K562 (cell line): ENCODE results near the gene ACSF2. TPM values are rescaled to one million over a fixed set of nuclear protein-coding genes. Genes with fewer than 3 reads are reported as not detected.

Experiments used
- CCNT2 ChIP-seq: IDR thresholded peaks from 2 replicates; pipeline ENCODE4 v1.6.1; 2011; ENCODE audit warnings: borderline replicate concordance, low read depth, mild to moderate bottlenecking, moderate library complexity, mixed read lengths, low read length; ENCODE audit not compliant: insufficient read length; ENCODE audit errors: extremely low read depth
- GABPB2 ChIP-seq: fragments of 250-450 bp; sonication (Bioruptor Pico); conservative IDR thresholded peaks from 2 replicates; pipeline ENCODE4 v1.5.1; 2021; ENCODE audit warnings: mild to moderate bottlenecking
- HSF4 ChIP-seq: fragments of 250-450 bp; sonication (Bioruptor Pico); IDR thresholded peaks from 2 replicates; pipeline ENCODE4 v2.1.2; 2022; ENCODE audit warnings: mild to moderate bottlenecking, moderate library complexity, borderline replicate concordance
- JUNB ChIP-seq: fragments of 450-650 bp; formaldehyde crosslinking; conservative IDR thresholded peaks from 2 replicates; pipeline ENCODE4 v1.4.0; 2020; ENCODE audit warnings: mild to moderate bottlenecking
- KLF6 ChIP-seq: fragments of 250-450 bp; sonication (Bioruptor Pico); IDR thresholded peaks from 2 replicates; pipeline ENCODE4 v1.4.0; 2020; ENCODE audit warnings: mild to moderate bottlenecking, moderate library complexity, borderline replicate concordance
- LCOR ChIP-seq: sonication (generic); formaldehyde crosslinking; IDR thresholded peaks from 2 replicates; pipeline ENCODE4 v1.8.0; 2022; ENCODE audit warnings: mild to moderate bottlenecking, missing genetic modification reagents
- MAFF ChIP-seq: IDR thresholded peaks from 2 replicates; pipeline ENCODE4 v1.6.1; 2012; ENCODE audit warnings: low read length, improper control_type of control experiment
- MCM5 ChIP-seq: fragments of 450-650 bp; IDR thresholded peaks from 2 replicates; pipeline ENCODE4 v1.6.1; 2016; ENCODE audit warnings: low read depth
- SAFB ChIP-seq: fragments of 200-400 bp; formaldehyde crosslinking; IDR thresholded peaks from 2 replicates; pipeline ENCODE4 v1.6.1; 2017; ENCODE audit warnings: low read depth, low read length, borderline replicate concordance
- YY1 ChIP-seq, 3 experiments: IDR thresholded peaks; 2 replicates each; pipeline ENCODE4 v1.6.1; 2011; ENCODE audit warnings: low read length in 2 of 3, mild to moderate bottlenecking in 2 of 3, moderate library complexity in 2 of 3, borderline replicate concordance in 1 of 3, control low read depth in 1 of 3, low read depth in 1 of 3; ENCODE audit not compliant: insufficient read depth in 3 of 3, insufficient replicate concordance in 2 of 3, control insufficient read depth in 1 of 3, insufficient read length in 1 of 3; ENCODE audit errors: extremely low read depth in 1 of 3
- ZC3H8 ChIP-seq: fragments of 450-650 bp; IDR thresholded peaks from 2 replicates; pipeline ENCODE4 v1.6.1; 2017
- ZNF668 ChIP-seq: fragments of 250-450 bp; sonication (Bioruptor Pico); IDR thresholded peaks from 2 replicates; pipeline ENCODE4 v1.8.0; 2022; ENCODE audit warnings: mild to moderate bottlenecking, inconsistent platforms
- polyA plus RNA-seq, 8 experiments: library from polyadenylated mRNA; depleted of rRNA in 4 of 8; stranded (reverse) in 5 of 8; unstranded in 3 of 8; fragments of >200 nt; fragmentation: Nextera tagmentation in 2 of 8; fragmentation: Illumina TruSeq in 1 of 8; extraction: Ambion mirVana in 2 of 8; extraction: Trizol in 1 of 8; gene quantifications; 2 replicates each; pipeline versions ENCODE4 v1.2.1 to v1.2.3, GENCODE V29; 2011 to 2014; ENCODE audit warnings: inconsistent platforms in 1 of 8, missing spikeins in 1 of 8
- total RNA-seq, 7 experiments: library from RNA; depleted of rRNA in 6 of 7; stranded (reverse); fragments of >200 nt in 6 of 7; fragmentation: Illumina TruSeq in 2 of 7; extraction: Trizol in 2 of 7; gene quantifications; 2 replicates each; pipeline versions ENCODE4 v1.2.1 to v1.2.3, GENCODE V29; 2011 to 2021; ENCODE audit warnings: low replicate concordance in 1 of 7
- TF ChIP-seq, protein P1 (sequence below): fragments of 450-650 bp; formaldehyde crosslinking; IDR thresholded peaks from 2 replicates; pipeline ENCODE4 v1.4.0; 2022; ENCODE audit warnings: missing genetic modification characterization
- TF ChIP-seq, protein P2 (sequence below): fragments of 250-450 bp; sonication (Bioruptor Pico); IDR thresholded peaks from 2 replicates; pipeline ENCODE4 v1.4.0; 2020
- TF ChIP-seq, protein P3 (sequence below): fragments of 250-450 bp; sonication (Bioruptor Pico); IDR thresholded peaks from 2 replicates; pipeline ENCODE4 v1.4.0; 2020; ENCODE audit warnings: mild to moderate bottlenecking, moderate library complexity
- TF ChIP-seq, protein P4 (sequence below): IDR thresholded peaks from 2 replicates; pipeline ENCODE4 v1.6.1; 2016; ENCODE audit warnings: missing genetic modification characterization, missing compliant biosample characterization
- TF ChIP-seq, protein P5 (sequence below): fragments of 250-450 bp; sonication (Bioruptor Pico); IDR thresholded peaks from 2 replicates; pipeline ENCODE4 v1.6.1; 2021; ENCODE audit warnings: mild to moderate bottlenecking

The ACSF2 gene
- total and polyA plus RNA-seq, 9 of the 15 experiments (the other 6 are each of a cell fraction or from before 2014, with no cell fraction given), result 0.89 to 6.1 (median 3.5) TPM

DNA sequence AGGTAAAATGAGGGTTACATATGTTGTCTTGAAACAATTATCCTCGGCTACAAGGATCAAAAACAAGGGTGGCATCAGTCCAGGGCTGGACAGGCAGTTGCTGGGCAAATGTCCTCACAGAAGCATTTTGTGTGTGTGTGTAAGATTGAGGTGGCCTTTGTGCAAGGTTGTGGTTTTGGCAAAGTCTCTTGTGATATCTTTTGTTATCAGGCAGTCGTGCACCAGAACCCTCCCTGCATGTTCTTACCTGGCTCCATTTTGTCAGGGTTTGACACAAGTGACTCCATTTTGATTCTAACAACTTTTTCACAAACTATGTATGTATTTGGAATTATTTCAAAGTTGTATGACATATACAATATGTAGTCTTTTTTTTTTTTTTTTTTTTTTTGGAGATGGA lies 22.6 kb downstream of the ACSF2 start (continued):
- TF ChIP-seq YY1 (IDR thresholded peaks at IDR 0.05; ENCODE audit: borderline replicate concordance in 1 of 3, control insufficient read depth in 1 of 3, extremely low read depth in 1 of 3, insufficient read depth in 3 of 3, insufficient read length in 1 of 3, insufficient replicate concordance in 2 of 3, low read depth in 1 of 3, low read length in 2 of 3) (peak in 1 of 3 experiments; percentile 40), JUNB (CRISPR knock-in tag) (no peak), SAFB (no peak), GABPB2 (CRISPR knock-in tag) (no peak), MAFF (no peak), ZC3H8 (no peak), ZNF668 (CRISPR knock-in tag) (0 out of 2 replicates have a peak, but pooled peaks have one; percentile 29), LCOR (CRISPR knock-in tag) (no peak), KLF6 (CRISPR knock-in tag) (peak; percentile 92), HSF4 (CRISPR knock-in tag) (peak; percentile 58; the same call in 1 of the 2 replicates), MCM5 (no peak), CCNT2 (no peak)
- TF ChIP-seq, protein P1, sequence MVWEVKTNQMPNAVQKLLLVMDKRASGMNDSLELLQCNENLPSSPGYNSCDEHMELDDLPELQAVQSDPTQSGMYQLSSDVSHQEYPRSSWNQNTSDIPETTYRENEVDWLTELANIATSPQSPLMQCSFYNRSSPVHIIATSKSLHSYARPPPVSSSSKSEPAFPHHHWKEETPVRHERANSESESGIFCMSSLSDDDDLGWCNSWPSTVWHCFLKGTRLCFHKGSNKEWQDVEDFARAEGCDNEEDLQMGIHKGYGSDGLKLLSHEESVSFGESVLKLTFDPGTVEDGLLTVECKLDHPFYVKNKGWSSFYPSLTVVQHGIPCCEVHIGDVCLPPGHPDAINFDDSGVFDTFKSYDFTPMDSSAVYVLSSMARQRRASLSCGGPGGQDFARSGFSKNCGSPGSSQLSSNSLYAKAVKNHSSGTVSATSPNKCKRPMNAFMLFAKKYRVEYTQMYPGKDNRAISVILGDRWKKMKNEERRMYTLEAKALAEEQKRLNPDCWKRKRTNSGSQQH (CRISPR knock-in tag), result no peak
- TF ChIP-seq, protein P2, sequence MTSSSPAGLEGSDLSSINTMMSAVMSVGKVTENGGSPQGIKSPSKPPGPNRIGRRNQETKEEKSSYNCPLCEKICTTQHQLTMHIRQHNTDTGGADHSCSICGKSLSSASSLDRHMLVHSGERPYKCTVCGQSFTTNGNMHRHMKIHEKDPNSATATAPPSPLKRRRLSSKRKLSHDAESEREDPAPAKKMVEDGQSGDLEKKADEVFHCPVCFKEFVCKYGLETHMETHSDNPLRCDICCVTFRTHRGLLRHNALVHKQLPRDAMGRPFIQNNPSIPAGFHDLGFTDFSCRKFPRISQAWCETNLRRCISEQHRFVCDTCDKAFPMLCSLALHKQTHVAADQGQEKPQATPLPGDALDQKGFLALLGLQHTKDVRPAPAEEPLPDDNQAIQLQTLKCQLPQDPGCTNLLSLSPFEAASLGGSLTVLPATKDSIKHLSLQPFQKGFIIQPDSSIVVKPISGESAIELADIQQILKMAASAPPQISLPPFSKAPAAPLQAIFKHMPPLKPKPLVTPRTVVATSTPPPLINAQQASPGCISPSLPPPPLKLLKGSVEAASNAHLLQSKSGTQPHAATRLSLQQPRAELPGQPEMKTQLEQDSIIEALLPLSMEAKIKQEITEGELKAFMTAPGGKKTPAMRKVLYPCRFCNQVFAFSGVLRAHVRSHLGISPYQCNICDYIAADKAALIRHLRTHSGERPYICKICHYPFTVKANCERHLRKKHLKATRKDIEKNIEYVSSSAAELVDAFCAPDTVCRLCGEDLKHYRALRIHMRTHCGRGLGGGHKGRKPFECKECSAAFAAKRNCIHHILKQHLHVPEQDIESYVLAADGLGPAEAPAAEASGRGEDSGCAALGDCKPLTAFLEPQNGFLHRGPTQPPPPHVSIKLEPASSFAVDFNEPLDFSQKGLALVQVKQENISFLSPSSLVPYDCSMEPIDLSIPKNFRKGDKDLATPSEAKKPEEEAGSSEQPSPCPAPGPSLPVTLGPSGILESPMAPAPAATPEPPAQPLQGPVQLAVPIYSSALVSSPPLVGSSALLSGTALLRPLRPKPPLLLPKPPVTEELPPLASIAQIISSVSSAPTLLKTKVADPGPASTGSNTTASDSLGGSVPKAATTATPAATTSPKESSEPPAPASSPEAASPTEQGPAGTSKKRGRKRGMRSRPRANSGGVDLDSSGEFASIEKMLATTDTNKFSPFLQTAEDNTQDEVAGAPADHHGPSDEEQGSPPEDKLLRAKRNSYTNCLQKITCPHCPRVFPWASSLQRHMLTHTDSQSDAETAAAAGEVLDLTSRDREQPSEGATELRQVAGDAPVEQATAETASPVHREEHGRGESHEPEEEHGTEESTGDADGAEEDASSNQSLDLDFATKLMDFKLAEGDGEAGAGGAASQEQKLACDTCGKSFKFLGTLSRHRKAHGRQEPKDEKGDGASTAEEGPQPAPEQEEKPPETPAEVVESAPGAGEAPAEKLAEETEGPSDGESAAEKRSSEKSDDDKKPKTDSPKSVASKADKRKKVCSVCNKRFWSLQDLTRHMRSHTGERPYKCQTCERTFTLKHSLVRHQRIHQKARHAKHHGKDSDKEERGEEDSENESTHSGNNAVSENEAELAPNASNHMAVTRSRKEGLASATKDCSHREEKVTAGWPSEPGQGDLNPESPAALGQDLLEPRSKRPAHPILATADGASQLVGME (CRISPR knock-in tag), result no peak
- TF ChIP-seq, protein P3, sequence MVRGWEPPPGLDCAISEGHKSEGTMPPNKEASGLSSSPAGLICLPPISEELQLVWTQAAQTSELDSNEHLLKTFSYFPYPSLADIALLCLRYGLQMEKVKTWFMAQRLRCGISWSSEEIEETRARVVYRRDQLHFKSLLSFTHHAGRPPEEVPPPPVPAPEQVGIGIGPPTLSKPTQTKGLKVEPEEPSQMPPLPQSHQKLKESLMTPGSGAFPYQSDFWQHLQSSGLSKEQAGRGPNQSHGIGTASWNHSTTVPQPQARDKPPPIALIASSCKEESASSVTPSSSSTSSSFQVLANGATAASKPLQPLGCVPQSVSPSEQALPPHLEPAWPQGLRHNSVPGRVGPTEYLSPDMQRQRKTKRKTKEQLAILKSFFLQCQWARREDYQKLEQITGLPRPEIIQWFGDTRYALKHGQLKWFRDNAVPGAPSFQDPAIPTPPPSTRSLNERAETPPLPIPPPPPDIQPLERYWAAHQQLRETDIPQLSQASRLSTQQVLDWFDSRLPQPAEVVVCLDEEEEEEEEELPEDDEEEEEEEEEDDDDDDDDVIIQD (CRISPR knock-in tag), result no peak
- TF ChIP-seq, protein P4, sequence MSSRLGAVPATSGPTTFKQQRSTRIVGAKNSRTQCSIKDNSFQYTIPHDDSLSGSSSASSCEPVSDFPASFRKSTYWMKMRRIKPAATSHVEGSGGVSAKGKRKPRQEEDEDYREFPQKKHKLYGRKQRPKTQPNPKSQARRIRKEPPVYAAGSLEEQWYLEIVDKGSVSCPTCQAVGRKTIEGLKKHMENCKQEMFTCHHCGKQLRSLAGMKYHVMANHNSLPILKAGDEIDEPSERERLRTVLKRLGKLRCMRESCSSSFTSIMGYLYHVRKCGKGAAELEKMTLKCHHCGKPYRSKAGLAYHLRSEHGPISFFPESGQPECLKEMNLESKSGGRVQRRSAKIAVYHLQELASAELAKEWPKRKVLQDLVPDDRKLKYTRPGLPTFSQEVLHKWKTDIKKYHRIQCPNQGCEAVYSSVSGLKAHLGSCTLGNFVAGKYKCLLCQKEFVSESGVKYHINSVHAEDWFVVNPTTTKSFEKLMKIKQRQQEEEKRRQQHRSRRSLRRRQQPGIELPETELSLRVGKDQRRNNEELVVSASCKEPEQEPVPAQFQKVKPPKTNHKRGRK (tag), result no peak
- TF ChIP-seq, protein P5, sequence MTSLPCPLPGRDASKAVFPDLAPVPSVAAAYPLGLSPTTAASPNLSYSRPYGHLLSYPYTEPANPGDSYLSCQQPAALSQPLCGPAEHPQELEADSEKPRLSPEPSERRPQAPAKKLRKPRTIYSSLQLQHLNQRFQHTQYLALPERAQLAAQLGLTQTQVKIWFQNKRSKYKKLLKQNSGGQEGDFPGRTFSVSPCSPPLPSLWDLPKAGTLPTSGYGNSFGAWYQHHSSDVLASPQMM (CRISPR knock-in tag), result no peak
